Astrocyte (in vitro differentiated cells and primary cell): ENCODE measurements around the gene MEFV.

Experiments
- EZH2 ChIP-seq: IDR thresholded peaks from 2 replicates; pipeline ENCODE4 v1.6.1; 2012; ENCODE audit warnings: mild to moderate bottlenecking, low read length, inconsistent platforms; ENCODE audit not compliant: insufficient read depth
- TF ChIP-seq, protein P1 (sequence below): IDR thresholded peaks from 2 replicates; pipeline ENCODE4 v1.5.1; 2011; ENCODE audit warnings: low read depth, mild to moderate bottlenecking, inconsistent platforms, low read length, moderate library complexity; ENCODE audit not compliant: insufficient read depth

DNA sequence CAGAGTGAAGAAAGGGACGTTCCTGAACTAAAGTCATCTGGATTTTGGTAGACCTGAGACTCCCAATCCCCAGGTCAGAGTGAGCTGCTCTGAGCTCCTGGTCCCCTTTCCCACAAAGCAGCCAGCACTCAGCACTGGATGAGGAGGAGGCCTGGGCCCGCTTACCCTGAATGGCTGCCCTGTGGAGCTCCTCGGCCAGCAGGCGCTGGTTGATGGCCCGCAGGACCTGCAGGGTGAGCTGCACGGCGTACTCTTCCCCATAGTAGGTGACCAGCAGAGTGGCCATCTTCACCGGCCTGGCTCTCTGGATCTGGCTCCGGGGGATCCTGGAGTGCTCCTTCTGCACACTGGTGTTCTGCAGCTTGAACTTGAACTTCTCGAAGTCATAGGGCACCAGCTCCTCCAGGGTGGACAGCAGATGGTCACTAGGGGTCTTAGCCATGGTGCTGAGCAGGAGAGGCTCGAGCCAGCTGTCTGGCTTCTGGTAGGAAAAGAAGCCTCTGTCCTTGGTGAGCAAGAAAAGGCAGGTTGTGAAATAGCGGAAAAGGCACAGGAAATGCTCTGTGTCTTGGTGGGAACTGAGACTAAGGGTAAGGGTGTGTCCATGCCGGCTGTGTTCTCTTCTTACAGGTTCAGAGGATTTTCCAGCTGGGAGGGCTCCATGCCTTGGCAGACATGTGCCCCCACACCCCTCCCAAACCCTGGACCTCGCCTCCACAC lies at the start of gene MEFV:
- TF ChIP-seq, protein P1, sequence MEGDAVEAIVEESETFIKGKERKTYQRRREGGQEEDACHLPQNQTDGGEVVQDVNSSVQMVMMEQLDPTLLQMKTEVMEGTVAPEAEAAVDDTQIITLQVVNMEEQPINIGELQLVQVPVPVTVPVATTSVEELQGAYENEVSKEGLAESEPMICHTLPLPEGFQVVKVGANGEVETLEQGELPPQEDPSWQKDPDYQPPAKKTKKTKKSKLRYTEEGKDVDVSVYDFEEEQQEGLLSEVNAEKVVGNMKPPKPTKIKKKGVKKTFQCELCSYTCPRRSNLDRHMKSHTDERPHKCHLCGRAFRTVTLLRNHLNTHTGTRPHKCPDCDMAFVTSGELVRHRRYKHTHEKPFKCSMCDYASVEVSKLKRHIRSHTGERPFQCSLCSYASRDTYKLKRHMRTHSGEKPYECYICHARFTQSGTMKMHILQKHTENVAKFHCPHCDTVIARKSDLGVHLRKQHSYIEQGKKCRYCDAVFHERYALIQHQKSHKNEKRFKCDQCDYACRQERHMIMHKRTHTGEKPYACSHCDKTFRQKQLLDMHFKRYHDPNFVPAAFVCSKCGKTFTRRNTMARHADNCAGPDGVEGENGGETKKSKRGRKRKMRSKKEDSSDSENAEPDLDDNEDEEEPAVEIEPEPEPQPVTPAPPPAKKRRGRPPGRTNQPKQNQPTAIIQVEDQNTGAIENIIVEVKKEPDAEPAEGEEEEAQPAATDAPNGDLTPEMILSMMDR: no peak
- TF ChIP-seq EZH2: no peak
